Breast epithelium (tissue), 3 donors: ENCODE results near the gene NOL6.

ENCODE experiments used
- CTCF ChIP-seq, 3 donors: fragments of 450-650 bp; IDR thresholded peaks; one replicate each; pipeline ENCODE4 v1.5.1; 2016 to 2017; ENCODE audit warnings: antibody characterized with exemption in 3 of 3, mild to moderate bottlenecking in 3 of 3, moderate library complexity in 3 of 3
- POLR2AphosphoS5 ChIP-seq, 3 donors: sonication (generic); formaldehyde crosslinking; IDR thresholded peaks; one replicate each; pipeline ENCODE4 v1.6.1; 2017; ENCODE audit warnings: antibody characterized with exemption in 3 of 3

- TF ChIP-seq CTCF (IDR thresholded peaks at IDR 0.05): no peak
- no peak for TF ChIP-seq POLR2AphosphoS5 (IDR thresholded peaks at IDR 0.05)
Observed at GRCh38 chr9:33434317-33435105, 39.2 kb downstream of the NOL6 start.
